Activated CD8-positive, alpha-beta memory T cell treated with anti-CD3 and anti-CD28 coated beads for 1 hour (primary cell): Measurements from ENCODE around the gene PRXL2B.

Experiments
- DNase-seq, 2 donors: peaks; one replicate each; pipeline ENCODE4 v3.0.0-alpha.2; 2020; ENCODE audit warnings: low read depth in 1 of 2; ENCODE audit errors: extremely low read depth in 1 of 2

PRXL2B gene, protein sequence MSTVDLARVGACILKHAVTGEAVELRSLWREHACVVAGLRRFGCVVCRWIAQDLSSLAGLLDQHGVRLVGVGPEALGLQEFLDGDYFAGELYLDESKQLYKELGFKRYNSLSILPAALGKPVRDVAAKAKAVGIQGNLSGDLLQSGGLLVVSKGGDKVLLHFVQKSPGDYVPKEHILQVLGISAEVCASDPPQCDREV

DNA sequence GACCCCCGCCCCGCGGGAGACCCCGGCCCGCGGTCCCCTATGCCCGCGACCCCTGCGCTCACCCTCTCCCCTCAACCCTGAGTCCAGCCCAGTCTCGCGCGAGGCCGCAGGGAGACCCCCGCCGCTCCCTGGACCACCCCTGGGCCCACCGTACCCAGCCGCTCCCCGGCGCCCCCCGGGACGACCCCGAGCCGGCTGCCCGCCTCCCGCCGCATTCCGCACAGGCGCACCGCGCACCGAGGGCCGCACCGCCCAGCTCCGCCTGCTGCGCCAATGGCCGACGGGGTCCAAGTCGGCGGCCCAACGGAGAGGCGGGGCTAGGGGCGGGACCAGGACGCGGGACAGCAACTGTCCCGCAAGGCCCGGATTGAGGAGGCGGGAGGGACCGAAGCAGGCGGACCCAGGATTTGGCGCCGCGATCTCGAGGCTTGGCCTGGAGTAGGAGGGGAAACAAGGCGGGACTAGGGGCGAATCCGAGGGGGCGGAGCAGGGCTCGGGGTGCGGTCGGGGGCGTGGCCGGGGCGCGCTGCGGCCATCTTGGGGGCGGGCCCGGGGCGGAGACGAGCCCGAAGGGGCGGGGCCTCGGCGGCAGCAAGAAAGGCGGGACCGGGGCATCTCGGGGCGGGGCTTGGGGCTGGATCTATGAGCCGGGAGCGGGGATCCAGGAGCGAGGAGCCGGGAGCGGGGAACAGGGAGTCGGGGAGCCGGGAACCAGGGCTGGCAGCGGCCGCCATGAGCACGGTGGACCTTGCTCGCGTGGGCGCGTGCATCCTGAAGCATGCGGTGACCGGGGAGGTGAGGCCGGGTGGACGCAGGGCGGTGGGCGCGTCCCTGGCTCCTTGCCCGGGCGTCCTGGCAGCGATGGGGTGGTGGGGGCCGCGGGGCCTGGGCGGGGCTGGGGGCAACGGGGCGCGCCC is at the start of gene PRXL2B:
Gene PRXL2B, plus strand, starts transcription at position 624 of the 917 bp plus-strand sequence. Its CDS starts 109 bp downstream, at position 733.
- DNase-seq: peak; percentile 83 to 98

DNA sequence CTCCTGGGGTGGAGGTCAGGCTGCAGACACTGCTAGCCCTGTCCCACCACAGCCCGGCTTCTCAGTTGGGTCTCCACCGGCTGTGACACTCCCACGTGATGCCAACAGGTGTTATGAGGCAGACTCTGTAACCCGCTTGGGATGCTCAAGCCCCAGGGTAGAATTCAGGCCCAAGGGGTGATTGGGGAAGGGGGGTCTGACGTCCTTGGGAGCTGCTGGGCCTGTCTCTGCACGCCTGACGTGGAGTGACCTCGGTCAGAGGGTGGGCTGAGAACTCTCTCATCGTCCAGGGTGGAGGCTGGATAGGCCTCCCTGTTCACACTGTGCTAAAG is 48.8 kb upstream of the PRXL2B start:
- no peak for DNase-seq

GRCh38 chr1:2538376-2538775 is 48.2 kb upstream of the PRXL2B start:
- no peak for DNase-seq

DNA sequence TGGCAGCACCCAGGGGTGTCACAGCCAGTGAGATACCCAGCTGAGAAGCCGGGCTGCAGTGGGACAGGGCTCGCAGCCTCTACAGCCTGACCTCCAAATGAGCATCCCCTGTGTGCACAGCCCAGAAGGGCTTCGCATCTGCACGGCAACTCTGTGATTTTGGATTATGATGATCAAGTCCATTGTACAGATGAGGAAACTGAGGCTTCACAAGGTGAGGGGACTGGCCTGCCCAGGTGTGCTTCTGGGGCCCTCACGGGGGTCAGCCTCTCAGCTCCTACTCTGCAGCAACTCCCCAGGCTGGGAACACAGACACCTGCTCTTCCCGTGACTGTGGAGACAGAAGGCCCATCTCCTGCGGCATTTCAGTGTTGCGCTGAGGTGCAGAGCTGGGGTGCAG is 47.7 kb upstream of the PRXL2B start:
- no peak for DNase-seq

DNA sequence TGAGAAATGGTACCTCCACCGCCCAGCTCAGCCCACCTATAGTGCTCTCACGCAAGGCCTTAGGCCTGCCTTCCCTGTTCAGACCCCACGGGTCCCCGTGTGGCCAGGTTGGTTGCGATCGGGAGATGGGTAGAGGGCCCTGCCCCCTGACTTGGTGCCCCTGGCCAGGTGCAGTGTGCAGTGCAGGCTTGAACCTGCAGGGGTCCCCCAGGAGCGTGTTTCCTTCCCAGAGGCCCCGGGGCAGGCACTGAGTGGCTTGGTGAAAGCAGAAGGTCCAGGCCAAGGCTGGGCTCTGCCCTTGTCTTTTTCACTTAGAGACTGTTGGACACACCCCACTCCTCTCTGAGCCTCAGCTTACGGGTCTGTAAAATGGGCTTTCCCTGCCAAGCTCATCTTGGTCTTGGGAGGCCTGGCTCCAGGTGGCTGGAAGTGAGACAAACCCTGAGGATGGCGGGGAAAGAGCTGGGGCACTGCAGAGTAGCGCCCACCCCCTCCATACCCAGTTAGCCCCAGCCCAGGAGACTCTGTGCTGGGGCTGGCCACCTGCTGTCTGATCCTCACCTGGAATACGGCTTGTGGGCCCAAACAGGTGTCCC is 47.2 kb upstream of the PRXL2B start:
- DNase-seq: no peak

- no peak for DNase-seq
Measured at GRCh38 chr1:2540816-2541492, 45.6 kb upstream of the PRXL2B start.

DNA sequence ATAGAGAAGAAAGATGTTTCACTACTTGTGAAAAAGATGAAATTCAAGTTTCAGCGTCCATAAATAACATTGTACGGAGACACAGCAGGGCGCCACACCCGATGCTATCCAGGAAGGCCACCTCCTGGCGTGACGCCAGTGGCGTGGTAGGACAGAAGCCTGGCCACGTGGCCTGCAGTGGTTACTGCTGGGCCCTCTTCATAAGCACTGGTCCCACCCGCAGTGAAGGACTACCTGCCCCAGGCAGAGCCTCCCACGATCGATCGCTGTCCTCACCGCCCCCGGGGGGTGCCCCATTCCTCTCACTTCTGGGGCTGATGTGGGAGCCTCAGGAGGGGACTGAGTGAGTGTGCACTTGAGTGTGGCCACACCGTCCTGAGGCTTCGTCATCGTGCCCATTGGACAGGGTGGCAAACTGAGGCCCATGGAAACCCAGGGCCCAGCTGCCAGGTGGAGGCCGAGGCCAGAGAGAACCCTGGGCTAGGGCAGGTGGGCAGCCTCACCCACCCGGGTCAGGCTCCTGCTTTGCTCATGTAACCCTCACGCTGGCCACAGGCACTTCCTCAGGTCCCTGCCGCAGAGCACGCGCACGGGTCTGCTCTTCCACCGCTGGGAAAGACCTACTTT is 44.8 kb upstream of the PRXL2B start:
- DNase-seq: no peak

DNA sequence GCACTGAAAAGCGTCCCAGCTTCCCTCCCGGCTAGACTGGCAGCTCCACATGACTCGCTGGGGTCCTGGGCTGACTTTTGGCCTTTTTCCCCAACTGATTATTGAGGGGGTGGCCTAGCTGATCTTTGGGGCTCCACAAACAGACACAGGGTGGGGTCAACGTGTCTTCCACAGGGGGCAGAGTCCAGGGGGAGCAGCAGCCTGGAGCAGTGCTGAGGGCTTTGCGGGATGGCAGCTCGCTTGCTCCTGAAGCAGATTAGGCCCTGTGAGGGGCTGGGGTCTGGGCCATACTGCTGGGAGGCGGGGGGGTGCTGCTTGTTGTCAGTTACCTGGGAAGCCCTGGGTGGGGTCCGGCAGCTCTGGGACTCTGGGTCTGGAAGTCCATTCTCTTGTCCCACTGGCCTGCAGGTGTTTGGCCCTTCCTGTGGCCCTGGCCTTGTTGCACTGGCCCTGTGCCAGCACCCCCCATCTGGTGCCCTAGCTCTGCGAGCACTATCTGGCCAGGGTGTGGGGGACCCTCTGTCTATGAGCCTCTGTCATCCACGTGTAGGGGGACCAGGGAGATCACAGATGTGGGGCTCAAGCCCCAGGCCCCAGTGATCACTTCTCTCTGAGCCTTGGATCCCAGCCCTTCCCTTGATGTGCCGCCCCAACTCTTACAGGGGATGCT is 44.2 kb upstream of the PRXL2B start:
- no peak for DNase-seq

- no peak for DNase-seq
Measured at GRCh38 chr1:2543543-2544092, 43.0 kb upstream of the PRXL2B start.

- no peak for DNase-seq
Measured at GRCh38 chr1:2544093-2544874, 42.3 kb upstream of the PRXL2B start.

- DNase-seq: no peak
Measured at GRCh38 chr1:2544875-2545640, 41.5 kb upstream of the PRXL2B start.

GRCh38 chr1:2545754-2546514 is 40.6 kb upstream of the PRXL2B start:
- peak; percentile 74 to 82 for DNase-seq

- peak in 1 of 2 donors; percentile 67 for DNase-seq
Measured at GRCh38 chr1:2546515-2547209, 39.9 kb upstream of the PRXL2B start.

DNA sequence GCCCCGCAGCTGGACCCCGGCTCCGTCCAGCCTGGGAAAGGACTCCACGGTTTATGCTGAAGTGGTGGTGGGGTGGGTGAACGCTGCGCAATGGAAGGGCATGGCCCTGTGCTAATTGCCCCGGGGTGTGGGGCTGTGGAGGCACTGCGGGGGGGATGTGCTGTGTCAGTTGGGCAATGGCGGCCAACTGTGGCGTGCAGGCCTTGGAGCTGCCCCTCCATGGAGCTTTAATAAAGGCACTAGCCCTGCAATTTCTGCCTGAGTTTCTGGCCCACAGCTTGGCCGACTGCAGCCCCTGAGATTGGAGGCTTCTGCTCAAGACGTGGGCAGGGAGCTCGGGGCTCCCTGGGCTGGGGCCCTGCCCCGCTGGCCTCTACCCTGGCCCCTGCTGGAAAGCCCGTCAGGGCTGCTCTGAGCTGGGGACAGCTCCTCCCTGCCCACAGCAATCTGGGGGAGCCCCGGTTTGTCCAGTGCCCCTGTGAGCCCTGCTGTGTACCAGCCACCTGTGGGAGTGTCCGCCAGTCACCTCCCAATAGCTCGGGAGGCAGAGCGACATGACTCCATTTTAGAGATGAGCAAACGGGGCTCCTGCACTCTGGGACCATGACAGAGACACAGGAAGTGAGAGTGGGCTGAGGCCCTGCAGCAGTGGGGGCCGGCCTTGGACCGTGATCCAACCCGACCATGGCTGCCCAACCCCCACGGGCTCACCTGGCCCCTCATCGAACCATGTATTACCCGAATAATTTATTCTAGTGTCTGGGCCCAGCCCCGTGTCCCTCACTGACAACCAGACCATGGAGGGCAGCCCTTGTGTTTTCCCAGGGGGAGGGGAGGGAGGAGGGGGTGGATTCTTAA is 39.1 kb upstream of the PRXL2B start:
- DNase-seq: no peak

DNA sequence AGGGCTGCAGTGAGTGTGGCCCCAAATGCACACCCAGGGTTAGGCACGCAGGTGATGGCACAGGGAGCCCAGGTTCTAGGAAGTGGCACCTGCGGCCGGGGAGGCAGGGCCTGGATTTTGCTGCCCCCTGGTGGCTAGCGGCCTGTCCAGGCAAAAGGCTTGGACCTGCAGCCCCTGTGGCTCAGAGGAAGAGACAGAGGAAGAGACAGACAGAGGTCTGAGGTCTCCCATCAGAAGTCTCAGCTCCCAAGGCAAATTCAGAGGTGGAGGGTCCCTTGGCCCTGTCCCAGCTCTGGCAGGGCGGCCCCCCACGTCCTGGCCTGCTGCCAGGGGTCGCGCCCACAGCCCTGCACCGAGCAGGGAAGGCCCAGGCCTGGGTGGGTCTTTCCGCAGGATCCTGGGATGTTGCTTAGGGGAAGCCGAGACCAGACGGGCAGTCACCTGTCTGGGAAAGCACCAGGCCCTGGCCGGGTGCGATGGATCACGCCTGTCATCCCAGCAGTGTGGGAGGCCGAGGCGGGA is 38.4 kb upstream of the PRXL2B start:
- DNase-seq: peak; percentile 60 to 83
